GM18499 (cell line): ENCODE results near the gene PYCR2.
"Not testable (repeated sequence)": the region's sequence is repeated elsewhere in the genome, so short reads cannot be mapped to it uniquely, and the experiment has no call there.

Experiments used
- ATAC-seq: cut with Tn5 transposase; IDR thresholded peaks from one replicate; pipeline ENCODE4 v1.9.1; 2021; ENCODE audit warnings: moderate number of reproducible peaks; ENCODE audit not compliant: insufficient read depth, unreplicated experiment

The PYCR2 gene

DNA sequence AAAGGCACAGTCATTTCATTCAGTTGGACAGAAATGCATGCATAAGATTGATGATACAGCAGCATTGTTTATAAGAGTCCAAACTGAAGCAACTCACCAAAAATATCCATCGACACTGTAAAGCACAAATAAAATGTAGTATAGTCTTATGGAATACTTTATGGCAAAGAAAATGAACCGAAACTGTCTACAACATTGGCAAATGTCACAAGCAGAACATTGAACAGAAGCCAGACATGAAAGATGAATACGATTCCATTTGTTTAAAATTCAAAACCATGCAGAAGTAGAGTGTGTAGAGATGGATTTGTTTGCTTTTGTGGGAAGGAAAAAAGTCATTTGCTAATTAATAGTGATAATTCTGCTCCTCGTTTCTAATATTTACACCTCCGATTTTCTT lies 27.6 kb downstream of the PYCR2 start:
- ATAC-seq = no peak

GRCh38 chr1:225892307-225892706 lies 31.7 kb downstream of the PYCR2 start:
- ATAC-seq = no peak

- ATAC-seq = no peak
Observed at GRCh38 chr1:225891229-225891972, 32.6 kb downstream of the PYCR2 start.

- ATAC-seq = no peak
Observed at GRCh38 chr1:225890346-225891228, 33.5 kb downstream of the PYCR2 start.

DNA sequence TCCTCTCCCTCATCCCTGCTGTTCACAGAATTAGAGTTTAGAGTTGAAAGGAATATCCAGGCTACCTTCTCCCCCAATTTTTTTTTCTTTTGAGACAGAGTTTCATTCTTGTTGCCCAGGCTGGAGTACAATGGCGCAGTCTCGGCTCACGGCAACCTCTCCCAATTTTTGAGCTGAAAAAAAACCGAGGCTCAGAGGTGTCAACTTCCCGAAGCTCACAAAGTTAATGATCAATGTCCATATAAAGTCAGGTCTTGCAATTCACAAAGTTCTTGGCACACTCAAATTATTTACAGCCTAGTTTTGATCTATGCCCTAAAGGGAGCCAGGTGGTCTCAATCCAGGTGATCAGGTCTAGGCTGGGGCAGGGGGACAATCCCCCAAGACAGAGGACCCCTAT lies 34.3 kb downstream of the PYCR2 start:
- ATAC-seq = no peak

GRCh38 chr1:225888898-225889601 lies 35.0 kb downstream of the PYCR2 start, which contains the start of gene LEFTY1:
Gene LEFTY1, minus strand, starts transcription at chr1:225889146. Its CDS starts 80 bp downstream, at chr1:225889066.
- no peak for ATAC-seq

DNA sequence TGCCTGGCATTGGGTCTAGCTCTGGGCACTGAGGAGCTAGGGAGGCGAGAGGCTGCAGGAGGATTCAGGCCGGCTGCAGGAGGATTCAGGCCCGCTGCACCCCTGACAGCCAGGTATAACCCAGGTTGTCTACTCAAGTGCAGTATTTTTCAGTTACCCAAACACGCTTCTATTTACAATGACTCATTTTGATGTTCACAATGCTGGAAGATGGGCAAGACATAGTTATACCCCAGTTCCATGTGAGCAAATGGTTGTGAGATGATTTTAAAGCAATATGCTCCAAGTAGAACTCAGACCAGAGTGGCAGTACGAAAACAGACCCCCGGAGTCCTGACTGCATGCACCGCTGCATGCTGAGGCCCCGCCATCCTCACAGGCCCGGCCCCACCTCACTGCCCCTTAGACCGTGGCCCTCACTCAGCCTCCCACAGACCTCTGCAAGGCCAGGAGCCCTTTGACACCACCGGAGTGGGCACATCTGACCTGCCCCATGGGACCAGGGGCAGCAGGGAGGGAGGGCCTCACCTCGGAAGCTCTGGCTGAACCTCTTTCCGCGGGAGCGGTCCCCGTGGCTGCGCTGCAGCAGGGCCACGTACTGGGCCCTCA lies 35.7 kb downstream of the PYCR2 start:
- no peak for ATAC-seq

- ATAC-seq = not testable (repeated sequence)
Observed at GRCh38 chr1:225887554-225888288, 36.3 kb downstream of the PYCR2 start.

DNA sequence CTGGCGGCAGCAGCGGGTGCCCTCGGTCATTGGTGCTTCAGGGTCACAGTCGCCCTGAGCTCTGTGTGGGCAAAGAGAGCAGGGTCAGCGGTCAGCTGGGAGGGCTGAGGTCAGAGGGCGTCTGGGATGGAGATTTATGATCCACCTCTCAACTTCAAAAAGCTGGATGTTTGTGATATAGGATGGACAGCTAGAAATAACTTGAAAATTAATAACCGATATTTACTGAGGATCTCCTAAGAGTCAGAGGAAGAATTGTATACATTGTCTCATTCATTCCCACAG lies 37.1 kb downstream of the PYCR2 start:
- no peak for ATAC-seq

DNA sequence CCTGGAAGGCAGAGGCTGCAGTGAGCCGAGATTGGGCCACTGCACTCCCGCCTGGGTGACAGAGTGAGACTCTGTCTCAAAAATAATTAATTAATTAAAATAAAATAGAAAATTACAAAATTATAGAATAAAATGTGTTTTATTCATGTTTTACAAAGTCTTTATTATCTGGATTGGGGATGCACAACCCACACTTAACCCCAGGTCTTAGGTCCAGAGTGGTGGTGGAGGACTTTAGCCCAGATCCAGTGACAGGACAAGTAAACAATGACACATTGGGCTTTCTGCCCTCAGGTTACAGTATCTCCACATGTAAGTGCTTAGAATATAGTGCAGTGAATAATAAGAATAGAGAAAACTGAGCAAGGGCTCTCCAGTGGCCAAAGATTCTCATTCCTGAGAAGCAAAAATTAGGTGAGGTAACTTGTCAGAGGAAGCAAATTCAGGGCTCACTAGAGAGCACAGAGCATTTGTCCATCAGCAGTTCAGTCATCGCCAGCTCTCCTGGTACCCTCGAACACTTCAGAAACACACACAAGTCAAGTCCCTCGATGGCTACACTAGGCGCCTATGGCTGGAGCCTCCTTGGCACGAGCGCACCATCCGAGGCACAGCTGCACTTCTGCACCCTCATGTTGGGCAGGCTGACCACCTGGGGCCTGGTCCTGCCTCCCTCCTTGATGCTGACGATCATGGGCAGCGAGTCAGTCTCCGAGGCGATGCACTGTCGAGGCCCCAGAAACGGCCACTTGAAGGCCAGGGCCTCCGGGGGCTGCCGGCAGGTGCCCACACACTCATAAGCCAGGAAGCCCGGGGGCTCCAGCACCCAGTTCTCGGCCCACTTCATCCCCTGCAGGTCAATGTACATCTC lies 37.7 kb downstream of the PYCR2 start:
- no peak for ATAC-seq

DNA sequence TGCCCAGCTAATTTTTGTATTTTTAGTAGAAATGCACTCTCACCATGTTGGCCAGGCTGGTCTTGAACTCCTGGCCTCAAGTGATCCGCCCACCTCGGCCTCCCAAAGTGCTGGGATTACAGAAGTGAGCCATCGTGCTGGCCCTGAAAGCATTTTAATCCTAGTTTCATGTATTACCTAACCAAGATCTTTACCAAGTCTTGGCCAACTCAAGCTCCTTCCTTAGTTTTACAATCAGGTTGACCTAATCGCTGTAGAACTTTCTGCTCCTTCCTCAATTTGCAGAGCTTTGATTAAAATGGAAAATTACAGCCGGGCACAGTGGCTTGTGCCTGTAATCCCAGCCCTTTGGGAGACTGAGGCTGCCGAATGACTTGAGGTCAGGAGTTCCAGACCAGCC lies 38.7 kb downstream of the PYCR2 start:
- ATAC-seq = no peak

GRCh38 chr1:225883616-225884265 lies 40.3 kb downstream of the PYCR2 start:
- no peak for ATAC-seq

DNA sequence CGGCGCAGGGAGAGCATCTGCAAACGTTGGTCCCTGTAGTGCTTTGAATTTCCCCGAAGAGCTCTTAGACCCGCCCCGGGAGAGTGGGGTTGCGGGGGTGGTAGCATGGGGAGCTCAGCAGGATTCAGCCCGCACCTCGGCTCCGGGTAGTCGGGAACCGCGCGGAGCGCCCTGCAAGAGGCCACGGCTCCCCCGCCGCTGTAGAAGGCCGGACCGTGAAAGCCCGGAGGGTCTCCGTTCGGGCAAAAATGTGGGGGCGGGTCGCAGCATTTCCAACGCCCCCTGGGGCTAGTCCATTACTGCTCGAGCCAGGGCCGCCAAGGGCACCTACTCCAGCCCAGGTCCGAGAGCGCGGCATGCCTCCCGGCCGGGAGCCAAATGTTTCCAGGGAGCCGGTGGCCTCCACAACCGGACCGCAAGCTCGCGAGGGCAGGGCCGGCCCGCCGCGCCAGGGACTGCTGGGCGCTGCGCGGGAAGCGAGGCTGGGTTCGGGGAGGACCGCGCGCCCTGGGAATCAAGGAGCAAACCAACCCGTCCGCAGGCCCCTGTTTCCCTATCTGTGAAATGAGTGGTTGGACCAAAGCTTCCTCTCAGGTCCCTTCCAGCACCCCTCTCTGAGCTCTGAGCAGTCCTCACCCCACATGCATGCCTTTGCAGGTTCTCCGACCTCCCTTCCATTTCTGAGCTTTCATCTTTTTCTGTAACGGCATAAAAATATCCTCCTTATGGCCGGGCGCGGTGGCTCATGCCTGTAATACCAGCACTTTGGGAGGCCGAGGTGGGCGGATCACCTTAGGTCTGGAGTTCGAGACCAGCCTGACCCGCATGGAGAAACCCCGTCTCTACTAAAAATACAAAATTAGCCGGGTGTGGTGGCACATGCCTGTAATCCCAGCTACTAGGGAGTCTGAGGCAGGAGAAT lies 41.1 kb downstream of the PYCR2 start:
- ATAC-seq = no peak

DNA sequence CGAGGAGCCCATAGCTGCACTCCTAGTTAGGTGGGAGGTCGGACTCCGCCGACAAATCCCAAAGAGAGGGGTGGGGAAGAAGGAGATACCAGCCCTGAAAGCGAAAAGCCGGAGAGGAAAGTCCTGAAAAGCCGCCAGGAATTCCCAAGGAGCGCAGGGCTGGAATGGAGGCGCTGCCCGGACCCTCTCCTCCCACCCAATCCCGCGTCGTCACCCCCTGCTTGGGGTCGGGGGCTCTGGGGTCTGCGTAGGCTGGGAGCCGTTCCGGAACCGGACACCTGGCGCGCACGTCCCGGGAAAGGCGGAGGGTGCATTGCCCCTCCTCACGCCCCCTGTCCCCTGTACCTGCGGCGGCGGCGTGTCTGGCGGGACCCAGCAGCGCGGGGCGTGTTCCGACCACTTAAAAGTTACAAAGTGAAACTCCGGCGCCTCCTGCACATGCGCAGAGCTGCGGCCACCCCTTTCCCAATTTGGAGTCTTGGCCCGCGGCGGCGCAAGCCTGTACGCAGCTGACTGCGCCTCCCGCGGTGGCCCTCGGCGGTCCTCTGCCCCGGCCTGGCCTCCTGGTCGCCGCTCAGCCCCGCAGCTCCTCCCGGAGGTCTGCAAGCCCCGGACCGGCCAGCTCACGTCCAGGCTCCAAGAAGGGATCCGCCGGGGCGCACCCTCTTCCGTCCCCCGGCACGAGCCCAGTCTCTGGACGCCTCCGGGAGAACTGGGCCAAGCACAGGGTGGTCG lies 41.9 kb downstream of the PYCR2 start, which contains the start of gene TMEM63A:
Gene TMEM63A (minus strand): TSS at position 422 of the 735 bp plus-strand sequence. CDS start 4,800 bp downstream, outside the sequence.
- ATAC-seq = peak; percentile 47

DNA sequence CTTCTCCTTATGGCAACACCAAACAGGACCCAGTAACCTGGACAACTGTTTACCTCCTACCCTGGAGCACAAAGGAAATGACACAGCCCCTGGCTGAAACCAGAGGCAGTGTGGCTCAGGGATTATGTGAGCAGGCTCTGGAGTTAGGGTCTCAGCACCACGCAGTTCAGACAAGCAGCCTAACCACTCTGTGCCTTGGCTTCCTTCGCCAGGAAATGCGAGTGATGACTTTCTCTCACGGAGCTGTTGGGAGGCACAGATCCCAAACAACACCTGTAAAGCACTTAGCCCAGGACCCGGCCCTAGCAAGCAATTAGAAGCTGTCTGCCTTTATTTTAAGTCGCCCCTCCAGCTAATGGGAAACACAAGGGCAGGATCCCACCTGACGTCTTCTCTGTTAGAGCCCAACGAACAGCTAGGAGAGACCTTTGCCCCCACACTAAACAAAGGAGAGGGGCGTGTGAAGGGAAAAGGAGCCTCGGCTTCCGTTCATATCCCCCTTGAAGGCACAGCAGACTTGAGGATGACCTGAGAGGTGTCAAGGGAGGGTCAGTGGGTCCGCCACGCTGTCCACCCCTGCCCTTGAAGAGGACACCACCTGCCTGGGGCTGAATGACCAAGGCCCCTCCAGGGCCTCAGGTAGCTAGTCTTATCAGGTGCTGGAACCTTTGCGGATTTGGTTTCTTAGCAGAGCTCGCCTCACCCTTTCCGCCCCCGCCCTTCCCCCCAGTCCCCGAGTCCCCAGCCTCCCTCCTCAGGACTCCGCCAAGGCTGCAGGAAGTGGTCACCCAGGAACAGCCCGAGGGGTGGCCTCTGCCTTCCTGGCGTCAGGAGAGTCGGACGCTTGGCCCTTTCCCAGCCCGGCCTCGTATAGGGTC lies 42.7 kb downstream of the PYCR2 start:
- ATAC-seq = no peak

DNA sequence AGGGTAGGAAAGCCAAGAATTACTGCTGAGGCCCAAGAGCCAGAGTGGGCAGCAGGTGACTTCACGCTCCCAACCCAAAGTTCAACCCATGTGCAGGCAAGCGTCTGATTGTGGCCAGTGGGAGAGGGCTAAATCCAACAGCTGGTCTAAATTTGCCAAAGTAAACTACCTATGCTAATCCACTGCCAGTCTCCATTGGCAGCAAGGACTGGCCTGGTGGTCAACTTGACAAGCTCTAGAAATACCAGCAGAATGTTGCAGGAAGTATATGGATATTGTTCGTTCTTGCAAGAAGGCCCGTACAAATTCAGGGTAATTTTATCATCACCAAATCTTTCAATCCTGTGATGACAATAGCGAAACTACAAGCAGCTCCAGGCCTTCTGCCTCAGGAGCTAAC lies 43.4 kb downstream of the PYCR2 start:
- no peak for ATAC-seq
